WTC11 (cell line): Measurements from ENCODE around the gene ROBO1. TPM values are rescaled to one million over a fixed set of nuclear protein-coding genes. Genes with fewer than 3 reads are reported as not detected.
A peak's percentile ranks its signal among the peaks of the same experiment; 100 is the strongest.

ENCODE experiments used
- ATAC-seq: fragments of 200-7000 bp; cut with Tn5 transposase; 2 replicates; pipeline ENCODE4 v1.10.0; 2021; ENCODE audit warnings: mild to moderate bottlenecking, moderate library complexity
- CTCF ChIA-PET: fragments of 300-600 bp; sonication (Branson Sonifier 250); formaldehyde crosslinking; loops from one replicate; lab custom pipeline; 2021; ENCODE audit warnings: antibody characterized with exemption; lab: Charles Lee
- POLR2A ChIA-PET: fragments of 350-600 bp; sonication (Branson Sonifier 250); formaldehyde crosslinking; loops from one replicate; lab custom pipeline; 2021; ENCODE audit warnings: antibody characterized with exemption; lab: Charles Lee
- DNase-seq: peaks from one replicate; pipeline ENCODE4 v3.0.0; 2021; ENCODE audit warnings: low spot score
- H3K27ac Mint-ChIP-seq: 2 replicates; pipeline ENCODE4 v1.8.0; 2021; ENCODE audit warnings: mixed read lengths
- H3K27me3 Mint-ChIP-seq: 2 replicates; pipeline ENCODE4 v1.8.0; 2021; ENCODE audit warnings: low read depth, mild to moderate bottlenecking, moderate library complexity, mixed read lengths
- H3K36me3 Mint-ChIP-seq: 2 replicates; pipeline ENCODE4 v1.8.0; 2021; ENCODE audit warnings: mixed read lengths
- H3K4me1 Mint-ChIP-seq: 2 replicates; pipeline ENCODE4 v1.8.0; 2022; ENCODE audit warnings: mixed read lengths
- H3K4me3 Mint-ChIP-seq: 2 replicates; pipeline ENCODE4 v1.8.0; 2021; ENCODE audit warnings: mild to moderate bottlenecking, moderate library complexity, mixed read lengths
- H3K9me3 Mint-ChIP-seq: 2 replicates; pipeline ENCODE4 v1.8.0; 2021; ENCODE audit warnings: mixed read lengths
- ATF1 ChIP-seq: sonication (generic); formaldehyde crosslinking; IDR thresholded peaks from 2 replicates; pipeline ENCODE4 v1.8.1; 2023; ENCODE audit warnings: mild to moderate bottlenecking, moderate library complexity, missing genetic modification reagents
- ELF4 ChIP-seq: sonication (generic); formaldehyde crosslinking; IDR thresholded peaks from 2 replicates; pipeline ENCODE4 v1.8.1; 2022; ENCODE audit warnings: low read depth, mild to moderate bottlenecking, moderate library complexity, missing genetic modification reagents
- ETV6 ChIP-seq: sonication (generic); formaldehyde crosslinking; IDR thresholded peaks from 2 replicates; pipeline ENCODE4 v1.8.1; 2022; ENCODE audit warnings: mild to moderate bottlenecking, missing genetic modification reagents
- GABPB1 ChIP-seq: sonication (generic); formaldehyde crosslinking; IDR thresholded peaks from 2 replicates; pipeline ENCODE4 v1.8.1; 2023; ENCODE audit warnings: mild to moderate bottlenecking, missing genetic modification reagents
- NFATC4 ChIP-seq: fragments of 250-450 bp; sonication (Bioruptor Pico); IDR thresholded peaks from 2 replicates; pipeline ENCODE4 v1.9.0; 2021; ENCODE audit warnings: mild to moderate bottlenecking
- NR2C2 ChIP-seq: sonication (generic); formaldehyde crosslinking; IDR thresholded peaks from 2 replicates; pipeline ENCODE4 v1.8.0; 2022; ENCODE audit warnings: mild to moderate bottlenecking, missing genetic modification reagents
- RELA ChIP-seq: sonication (generic); formaldehyde crosslinking; IDR thresholded peaks from 2 replicates; pipeline ENCODE4 v1.8.1; 2022; ENCODE audit warnings: missing genetic modification reagents, mild to moderate bottlenecking, borderline replicate concordance
- ZNF121 ChIP-seq: sonication (generic); formaldehyde crosslinking; IDR thresholded peaks from 2 replicates; pipeline ENCODE4 v1.8.0; 2023; ENCODE audit warnings: missing genetic modification reagents
- ZNF138 ChIP-seq: sonication (generic); formaldehyde crosslinking; conservative IDR thresholded peaks from 2 replicates; pipeline ENCODE4 v1.8.1; 2022; ENCODE audit warnings: mild to moderate bottlenecking, moderate library complexity, missing genetic modification reagents
- ZNF396 ChIP-seq: fragments of 250-450 bp; sonication (Bioruptor Pico); IDR thresholded peaks from 2 replicates; pipeline ENCODE4 v1.8.0; 2021; ENCODE audit warnings: mild to moderate bottlenecking, moderate library complexity, borderline replicate concordance
- ZNF423 ChIP-seq: fragments of 250-450 bp; sonication (Bioruptor Pico); IDR thresholded peaks from 2 replicates; pipeline ENCODE4 v2.1.2; 2022; ENCODE audit warnings: mild to moderate bottlenecking, moderate library complexity
- total RNA-seq: library from RNA; stranded (reverse); gene quantifications from 3 replicates; pipeline ENCODE4 v1.2.3, GENCODE V29; 2021
- TF ChIP-seq, protein P1 (sequence below): fragments of 200-600 bp; IDR thresholded peaks from 2 replicates; pipeline ENCODE4 v1.8.0; 2022; ENCODE audit warnings: antibody characterized with exemption
- TF ChIP-seq, protein P2 (sequence below): sonication (generic); formaldehyde crosslinking; IDR thresholded peaks from 2 replicates; pipeline ENCODE4 v1.8.0; 2022; ENCODE audit warnings: mild to moderate bottlenecking, missing genetic modification reagents
- TF ChIP-seq, protein P3 (sequence below): sonication (generic); formaldehyde crosslinking; IDR thresholded peaks from 2 replicates; pipeline ENCODE4 v1.8.1; 2023; ENCODE audit warnings: mild to moderate bottlenecking, missing genetic modification reagents, moderate library complexity
- TF ChIP-seq, protein P4 (sequence below): fragments of 250-450 bp; sonication (Bioruptor Pico); IDR thresholded peaks from 2 replicates; pipeline ENCODE4 v1.9.0; 2021; ENCODE audit warnings: mild to moderate bottlenecking
- TF ChIP-seq, protein P5 (sequence below): sonication (generic); formaldehyde crosslinking; conservative IDR thresholded peaks from 2 replicates; pipeline ENCODE4 v1.8.1; 2022; ENCODE audit warnings: mild to moderate bottlenecking, missing genetic modification reagents
- TF ChIP-seq, protein P6 (sequence below): sonication (generic); formaldehyde crosslinking; IDR thresholded peaks from 2 replicates; pipeline ENCODE4 v1.8.0; 2022; ENCODE audit warnings: mild to moderate bottlenecking, missing genetic modification reagents

Gene ROBO1
- total RNA-seq, 1 experiment from 2014 or later, result 90.9 TPM

DNA sequence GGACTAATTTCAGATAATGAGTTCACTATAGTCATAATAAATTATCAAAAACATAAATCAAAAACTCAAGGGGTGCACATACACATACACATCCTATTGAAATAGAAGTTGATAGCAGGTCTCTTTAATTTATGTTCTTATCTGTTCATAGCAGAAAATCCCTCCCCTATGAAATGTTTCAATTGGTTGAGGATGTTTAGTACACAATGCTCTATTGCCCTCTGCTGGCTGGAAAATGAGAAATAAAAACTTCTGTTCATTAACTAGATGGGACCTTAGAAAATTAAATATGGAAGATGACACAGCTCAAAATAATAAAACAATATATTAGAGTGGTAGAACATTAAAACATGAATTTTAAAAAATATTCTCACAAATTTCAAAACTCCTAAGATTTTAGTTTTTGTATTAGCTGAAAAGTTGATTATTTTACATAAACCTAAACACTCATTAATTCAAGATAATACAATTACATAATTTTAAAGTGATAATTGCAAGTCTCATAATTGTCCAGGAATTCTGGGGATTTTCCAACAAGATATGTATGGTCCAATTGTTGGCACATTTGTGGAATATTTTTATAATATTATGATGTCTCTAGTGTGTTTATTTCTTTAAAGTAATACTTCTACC, 735.0 kb downstream of the ROBO1 start:
- H3K9me3 Mint-ChIP-seq, result no peaks in the 10 kb centered on the region
- H3K4me1 Mint-ChIP-seq, result no peaks in the 10 kb centered on the region
- H3K27me3 Mint-ChIP-seq, result no peaks in the 10 kb centered on the region
- no peak for DNase-seq
- CTCF ChIA-PET, result interaction anchor here (0.8 to 2.1 kb wide), 3 partner anchors 11 to 371 kb away, joined by 3 to 6 read pairs (median 4); no protein-coding TSS in a partner anchor
- H3K4me3 Mint-ChIP-seq, result no peak overlapping the region
- TF ChIP-seq ETV6 (CRISPR knock-in tag), result no peak
- TF ChIP-seq, protein P1, sequence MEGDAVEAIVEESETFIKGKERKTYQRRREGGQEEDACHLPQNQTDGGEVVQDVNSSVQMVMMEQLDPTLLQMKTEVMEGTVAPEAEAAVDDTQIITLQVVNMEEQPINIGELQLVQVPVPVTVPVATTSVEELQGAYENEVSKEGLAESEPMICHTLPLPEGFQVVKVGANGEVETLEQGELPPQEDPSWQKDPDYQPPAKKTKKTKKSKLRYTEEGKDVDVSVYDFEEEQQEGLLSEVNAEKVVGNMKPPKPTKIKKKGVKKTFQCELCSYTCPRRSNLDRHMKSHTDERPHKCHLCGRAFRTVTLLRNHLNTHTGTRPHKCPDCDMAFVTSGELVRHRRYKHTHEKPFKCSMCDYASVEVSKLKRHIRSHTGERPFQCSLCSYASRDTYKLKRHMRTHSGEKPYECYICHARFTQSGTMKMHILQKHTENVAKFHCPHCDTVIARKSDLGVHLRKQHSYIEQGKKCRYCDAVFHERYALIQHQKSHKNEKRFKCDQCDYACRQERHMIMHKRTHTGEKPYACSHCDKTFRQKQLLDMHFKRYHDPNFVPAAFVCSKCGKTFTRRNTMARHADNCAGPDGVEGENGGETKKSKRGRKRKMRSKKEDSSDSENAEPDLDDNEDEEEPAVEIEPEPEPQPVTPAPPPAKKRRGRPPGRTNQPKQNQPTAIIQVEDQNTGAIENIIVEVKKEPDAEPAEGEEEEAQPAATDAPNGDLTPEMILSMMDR, result peak; percentile 59
- TF ChIP-seq, all 79 proteins: peak for 1
- POLR2A ChIA-PET, result no interaction called here
- no peak overlapping the region for H3K27ac Mint-ChIP-seq
- peak; percentile 39; the same call in 1 of the 2 replicates for ATAC-seq
- H3K36me3 Mint-ChIP-seq, result no peaks in the 10 kb centered on the region

DNA sequence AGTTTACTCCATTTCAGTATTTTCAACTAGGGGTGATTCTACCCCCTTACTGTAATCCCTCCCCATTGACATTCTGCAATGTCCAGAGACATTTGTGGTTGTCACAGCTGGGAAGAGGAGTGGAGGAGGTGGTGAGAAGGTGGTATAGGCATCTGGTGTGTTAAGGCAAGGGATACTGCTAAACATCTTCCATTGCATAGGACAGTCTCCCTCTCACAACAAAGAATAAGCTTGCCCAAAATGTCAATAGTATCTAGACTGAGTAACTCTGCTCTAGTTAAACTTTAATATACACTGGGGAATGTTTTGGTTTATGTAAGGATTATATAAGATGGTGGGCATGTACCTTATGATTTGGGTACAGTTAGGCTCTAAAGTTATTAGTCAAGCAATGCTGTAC, 737.6 kb downstream of the ROBO1 start:
- no peaks in the 10 kb centered on the region for H3K36me3 Mint-ChIP-seq
- H3K27me3 Mint-ChIP-seq, result no peaks in the 10 kb centered on the region
- POLR2A ChIA-PET, result no interaction called here
- ATAC-seq (no peak), DNase-seq (no peak)
- no peak overlapping the region for H3K4me3 Mint-ChIP-seq
- no peaks in the 10 kb centered on the region for H3K9me3 Mint-ChIP-seq
- TF ChIP-seq, protein P2, sequence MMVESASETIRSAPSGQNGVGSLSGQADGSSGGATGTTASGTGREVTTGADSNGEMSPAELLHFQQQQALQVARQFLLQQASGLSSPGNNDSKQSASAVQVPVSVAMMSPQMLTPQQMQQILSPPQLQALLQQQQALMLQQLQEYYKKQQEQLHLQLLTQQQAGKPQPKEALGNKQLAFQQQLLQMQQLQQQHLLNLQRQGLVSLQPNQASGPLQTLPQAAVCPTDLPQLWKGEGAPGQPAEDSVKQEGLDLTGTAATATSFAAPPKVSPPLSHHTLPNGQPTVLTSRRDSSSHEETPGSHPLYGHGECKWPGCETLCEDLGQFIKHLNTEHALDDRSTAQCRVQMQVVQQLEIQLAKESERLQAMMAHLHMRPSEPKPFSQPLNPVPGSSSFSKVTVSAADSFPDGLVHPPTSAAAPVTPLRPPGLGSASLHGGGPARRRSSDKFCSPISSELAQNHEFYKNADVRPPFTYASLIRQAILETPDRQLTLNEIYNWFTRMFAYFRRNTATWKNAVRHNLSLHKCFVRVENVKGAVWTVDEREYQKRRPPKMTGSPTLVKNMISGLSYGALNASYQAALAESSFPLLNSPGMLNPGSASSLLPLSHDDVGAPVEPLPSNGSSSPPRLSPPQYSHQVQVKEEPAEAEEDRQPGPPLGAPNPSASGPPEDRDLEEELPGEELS (CRISPR knock-in tag), result no peak
- no peak for TF ChIP-seq ETV6 (CRISPR knock-in tag)
- TF ChIP-seq ZNF138 (CRISPR knock-in tag), result no peak
- TF ChIP-seq ZNF423 (CRISPR knock-in tag), result no peak
- H3K4me1 Mint-ChIP-seq, result no peaks in the 10 kb centered on the region
- CTCF ChIA-PET, result interaction anchor here (0.5 kb wide), 1 partner anchor 490 kb away, joined by 3 read pairs; no protein-coding TSS in a partner anchor
- no peak overlapping the region for H3K27ac Mint-ChIP-seq

DNA sequence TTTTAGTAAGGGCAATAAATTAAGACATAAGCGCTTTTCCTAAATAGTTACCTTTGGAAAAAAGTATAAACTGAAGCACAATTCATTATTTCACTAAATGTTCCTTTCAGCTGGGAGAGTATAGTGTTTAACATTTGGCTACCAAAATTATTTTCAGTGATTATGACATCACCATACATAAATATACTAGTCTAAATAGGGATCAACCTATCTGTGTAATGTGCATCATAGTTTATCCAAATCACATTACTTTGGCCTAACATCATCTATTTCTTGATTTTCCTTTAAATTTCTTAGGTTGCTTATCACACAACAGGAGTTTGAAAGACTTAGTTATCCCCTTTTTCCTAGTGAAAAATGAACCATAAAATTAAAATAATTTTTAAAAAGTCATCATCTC, 738.9 kb downstream of the ROBO1 start:
- Mint-ChIP-seq H3K36me3 (no peaks in the 10 kb centered on the region), H3K4me1 (peaks cover 11% of the 10 kb centered on the region; the same call in 1 of the 2 replicates), H3K27ac (no peak overlapping the region), H3K27me3 (no peaks in the 10 kb centered on the region), H3K4me3 (no peak overlapping the region), H3K9me3 (no peaks in the 10 kb centered on the region)
- DNase-seq (no peak), ATAC-seq (no peak)
- CTCF ChIA-PET, result no interaction called here
- no peak for TF ChIP-seq GABPB1 (CRISPR knock-in tag)
- TF ChIP-seq, protein P3, sequence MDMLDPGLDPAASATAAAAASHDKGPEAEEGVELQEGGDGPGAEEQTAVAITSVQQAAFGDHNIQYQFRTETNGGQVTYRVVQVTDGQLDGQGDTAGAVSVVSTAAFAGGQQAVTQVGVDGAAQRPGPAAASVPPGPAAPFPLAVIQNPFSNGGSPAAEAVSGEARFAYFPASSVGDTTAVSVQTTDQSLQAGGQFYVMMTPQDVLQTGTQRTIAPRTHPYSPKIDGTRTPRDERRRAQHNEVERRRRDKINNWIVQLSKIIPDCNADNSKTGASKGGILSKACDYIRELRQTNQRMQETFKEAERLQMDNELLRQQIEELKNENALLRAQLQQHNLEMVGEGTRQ (CRISPR knock-in tag), result no peak
- no peak for TF ChIP-seq ATF1 (CRISPR knock-in tag)
- TF ChIP-seq ZNF121, result no peak
- TF ChIP-seq ZNF396 (CRISPR knock-in tag), result no peak
- TF ChIP-seq, protein P4, sequence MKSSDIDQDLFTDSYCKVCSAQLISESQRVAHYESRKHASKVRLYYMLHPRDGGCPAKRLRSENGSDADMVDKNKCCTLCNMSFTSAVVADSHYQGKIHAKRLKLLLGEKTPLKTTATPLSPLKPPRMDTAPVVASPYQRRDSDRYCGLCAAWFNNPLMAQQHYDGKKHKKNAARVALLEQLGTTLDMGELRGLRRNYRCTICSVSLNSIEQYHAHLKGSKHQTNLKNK (CRISPR knock-in tag), result no peak
- no peak for TF ChIP-seq ELF4 (CRISPR knock-in tag)
- TF ChIP-seq RELA (CRISPR knock-in tag), result no peak
- TF ChIP-seq, protein P5, sequence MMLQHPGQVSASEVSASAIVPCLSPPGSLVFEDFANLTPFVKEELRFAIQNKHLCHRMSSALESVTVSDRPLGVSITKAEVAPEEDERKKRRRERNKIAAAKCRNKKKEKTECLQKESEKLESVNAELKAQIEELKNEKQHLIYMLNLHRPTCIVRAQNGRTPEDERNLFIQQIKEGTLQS (CRISPR knock-in tag), result no peak
- TF ChIP-seq NR2C2 (CRISPR knock-in tag), result no peak
- TF ChIP-seq NFATC4, result no peak
- TF ChIP-seq, protein P6, sequence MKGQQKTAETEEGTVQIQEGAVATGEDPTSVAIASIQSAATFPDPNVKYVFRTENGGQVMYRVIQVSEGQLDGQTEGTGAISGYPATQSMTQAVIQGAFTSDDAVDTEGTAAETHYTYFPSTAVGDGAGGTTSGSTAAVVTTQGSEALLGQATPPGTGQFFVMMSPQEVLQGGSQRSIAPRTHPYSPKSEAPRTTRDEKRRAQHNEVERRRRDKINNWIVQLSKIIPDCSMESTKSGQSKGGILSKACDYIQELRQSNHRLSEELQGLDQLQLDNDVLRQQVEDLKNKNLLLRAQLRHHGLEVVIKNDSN, result no peak
- TF ChIP-seq, all 79 proteins: peak for 0
- POLR2A ChIA-PET, result no interaction called here
